ENCODE data around the gene AMH. TPM values are rescaled to one million over a fixed set of nuclear protein-coding genes. Genes with fewer than 3 reads are reported as not detected.

Gene AMH
- total and polyA plus RNA-seq, 4 experiments from 2014 or later = 7.5 to 12.7 TPM; not detected in 2

GRCh38 chr19:2254064-2254872, 5.1 kb downstream of the AMH start:
- POLR2A ChIA-PET (ENCODE audit: partially characterized antibody) = interaction anchor here (1.0 to 16.7 kb wide), 4 partner anchors 15 to 40 kb away, joined by 3 to 325 read pairs (median 86); partner anchors contain the start of genes PLEKHJ1 and SF3A2
- intact Hi-C loops (cut with micrococcal nuclease) = no loop called here

GRCh38 chr19:2255112-2255845, 6.2 kb downstream of the AMH start:
- Mint-ChIP-seq H3K27ac (peak overlapping the region in 1 of 7 donors; percentile 31), H3K4me1 (peaks cover 14 to 42% (median 27%) of the 10 kb centered on the region in 4 donors), H3K27me3 (no peaks in the 10 kb centered on the region), H3K4me3 (peak overlapping the region in 1 of 8 donors; percentile 20), H3K9me3 (no peaks in the 10 kb centered on the region), H3K36me3 (peaks cover 0 to 1% of the 10 kb centered on the region in 2 donors)
- intact Hi-C loops (cut with micrococcal nuclease) = no loop called here
- H3K27ac ChIP-seq (ENCODE audit: low read depth, low read length) = no peak overlapping the region
- POLR2A ChIA-PET (ENCODE audit: partially characterized antibody) = interaction anchor here (1.3 to 16.7 kb wide), 3 partner anchors 16 to 344 kb away, joined by 3 to 325 read pairs (median 167); partner anchors contain the start of genes PLEKHJ1 and SF3A2
- no peaks in the 10 kb centered on the region for H3K27me3 ChIP-seq (ENCODE audit: insufficient read depth, low read length)
- CTCF ChIA-PET (ENCODE audit: partially characterized antibody) = interaction anchor here (0.9 to 2.9 kb wide), 2 partner anchors 16 to 19 kb away, joined by 3 to 19 read pairs; partner anchors contain the start of gene PLEKHJ1
- peaks cover 60% of the 10 kb centered on the region for H3K4me1 ChIP-seq (ENCODE audit: insufficient read depth, low read length)
- no peak for DNase-seq
- no peak overlapping the region for H3K4me3 ChIP-seq (ENCODE audit: low read length in 2 of 2)
- H3K9me3 ChIP-seq (ENCODE audit: control insufficient read depth in 1 of 2, low read length in 2 of 2) = no peaks in the 10 kb centered on the region
- no peaks in the 10 kb centered on the region for H3K36me3 ChIP-seq (ENCODE audit: insufficient read depth, low read length)

More at GRCh38 chr19:2254064-2254872, 5.1 kb downstream of the AMH start:
- CTCF ChIA-PET (ENCODE audit: partially characterized antibody) = interaction anchor here (0.7 to 2.9 kb wide), 2 partner anchors 15 to 23 kb away, joined by 3 to 19 read pairs; no protein-coding TSS in a partner anchor
- Histone ChIP-seq H3K4me3 (ENCODE audit: low read length in 2 of 2) (no peak overlapping the region), H3K36me3 (ENCODE audit: insufficient read depth, low read length) (no peaks in the 10 kb centered on the region), H3K27ac (ENCODE audit: low read depth, low read length) (no peak overlapping the region), H3K27me3 (ENCODE audit: insufficient read depth, low read length) (peaks cover 4% of the 10 kb centered on the region), H3K9me3 (ENCODE audit: control insufficient read depth in 1 of 2, low read length in 2 of 2) (no peaks in the 10 kb centered on the region), H3K4me1 (ENCODE audit: insufficient read depth, low read length) (peaks cover 54% of the 10 kb centered on the region)
- DNase-seq = no peak
- peak overlapping the region in 2 of 7 donors; percentile 23 to 68 for H3K27ac Mint-ChIP-seq
- no peaks in the 10 kb centered on the region for H3K9me3 Mint-ChIP-seq
- peaks cover 0 to 1% of the 10 kb centered on the region in 2 donors for H3K36me3 Mint-ChIP-seq
- H3K4me3 Mint-ChIP-seq = peak overlapping the region in 6 of 8 donors; percentile 8 to 77 (median 46)
- no peaks in the 10 kb centered on the region for H3K27me3 Mint-ChIP-seq
- H3K4me1 Mint-ChIP-seq = peaks cover 10 to 32% (median 21%) of the 10 kb centered on the region in 4 donors

GRCh38 chr19:2255982-2256685, 7.0 kb downstream of the AMH start, which contains the start of gene JSRP1:
JSRP1 (minus strand) TSS chr19:2256417; CDS start chr19:2255314, 1,103 bp downstream.
- no peak within 1 kb of the TSS for H3K4me3 ChIP-seq (ENCODE audit: low read length in 2 of 2)
- intact Hi-C loops (cut with micrococcal nuclease) = no loop called here
- ChIA-PET CTCF (ENCODE audit: partially characterized antibody) (interaction anchor here (0.9 kb wide), 1 partner anchor 20 kb away, joined by 3 read pairs; the partner anchor contains the start of gene PLEKHJ1), POLR2A (ENCODE audit: partially characterized antibody) (interaction anchor here (1.3 to 16.7 kb wide), 3 partner anchors 15 to 343 kb away, joined by 3 to 325 read pairs (median 167); partner anchors contain the start of genes PLEKHJ1 and SF3A2)
- H3K27ac ChIP-seq (ENCODE audit: low read depth, low read length) = no peak within 1 kb of the TSS
- peak in 1 of 5 donors; percentile 44 for DNase-seq
- Mint-ChIP-seq H3K4me1 (peaks cover 15 to 49% (median 30%) of the 10 kb centered on the region in 4 donors), H3K27ac (peak within 1 kb of the TSS; percentile 78 to 98 (median 90)), H3K27me3 (no peaks in the 10 kb centered on the region), H3K4me3 (peak within 1 kb of the TSS in 4 of 8 donors; percentile 21 to 72 (median 59)), H3K9me3 (no peaks in the 10 kb centered on the region), H3K36me3 (peaks cover 0 to 1% of the 10 kb centered on the region in 2 donors)
- no peaks in the 10 kb centered on the region for H3K9me3 ChIP-seq (ENCODE audit: control insufficient read depth in 1 of 2, low read length in 2 of 2)
- no peaks in the 10 kb centered on the region for H3K36me3 ChIP-seq (ENCODE audit: insufficient read depth, low read length)
- H3K27me3 ChIP-seq (ENCODE audit: insufficient read depth, low read length) = no peaks in the 10 kb centered on the region
- peaks cover 60% of the 10 kb centered on the region for H3K4me1 ChIP-seq (ENCODE audit: insufficient read depth, low read length)

GRCh38 chr19:2259336-2259735, 10.2 kb downstream of the AMH start:
- ChIA-PET POLR2A (ENCODE audit: partially characterized antibody) (interaction anchor here (0.6 to 16.7 kb wide), 8 partner anchors 8 to 876 kb away, joined by 3 to 325 read pairs (median 4); partner anchors contain the start of genes AMH, PLEKHJ1 and SF3A2), CTCF (ENCODE audit: partially characterized antibody) (interaction anchor here (0.7 to 5.1 kb wide), 11 partner anchors 9 to 133 kb away, joined by 3 to 75 read pairs (median 7); partner anchors contain the start of gene PLEKHJ1)
- Histone ChIP-seq H3K27me3 (ENCODE audit: insufficient read depth, low read length) (no peaks in the 10 kb centered on the region), H3K9me3 (ENCODE audit: control insufficient read depth in 1 of 2, low read length in 2 of 2) (no peaks in the 10 kb centered on the region), H3K27ac (ENCODE audit: low read depth, low read length) (no peak overlapping the region), H3K36me3 (ENCODE audit: insufficient read depth, low read length) (no peaks in the 10 kb centered on the region), H3K4me3 (ENCODE audit: low read length in 2 of 2) (no peak overlapping the region), H3K4me1 (ENCODE audit: insufficient read depth, low read length) (peaks cover 46% of the 10 kb centered on the region)
- intact Hi-C loops (cut with micrococcal nuclease) = no loop called here
- Mint-ChIP-seq H3K27ac (peak overlapping the region; percentile 61 to 93 (median 86)), H3K36me3 (no peaks in the 10 kb centered on the region), H3K4me1 (peaks cover 17 to 52% (median 30%) of the 10 kb centered on the region in 4 donors), H3K4me3 (peak overlapping the region in 7 of 8 donors; percentile 21 to 80 (median 57)), H3K27me3 (no peaks in the 10 kb centered on the region), H3K9me3 (no peaks in the 10 kb centered on the region)
- DNase-seq = no peak

GRCh38 chr19:2260341-2260805, 11.2 kb downstream of the AMH start:
- Mint-ChIP-seq H3K27ac (peak overlapping the region; percentile 86 to 97 (median 90)), H3K27me3 (no peaks in the 10 kb centered on the region), H3K36me3 (no peaks in the 10 kb centered on the region), H3K4me3 (peak overlapping the region; percentile 47 to 87 (median 76)), H3K4me1 (peaks cover 17 to 52% (median 30%) of the 10 kb centered on the region in 4 donors), H3K9me3 (no peaks in the 10 kb centered on the region)
- Histone ChIP-seq H3K27me3 (ENCODE audit: insufficient read depth, low read length) (no peaks in the 10 kb centered on the region), H3K4me3 (ENCODE audit: low read length in 2 of 2) (no peak overlapping the region), H3K27ac (ENCODE audit: low read depth, low read length) (peak overlapping the region; percentile 7), H3K36me3 (ENCODE audit: insufficient read depth, low read length) (no peaks in the 10 kb centered on the region), H3K4me1 (ENCODE audit: insufficient read depth, low read length) (peaks cover 46% of the 10 kb centered on the region), H3K9me3 (ENCODE audit: control insufficient read depth in 1 of 2, low read length in 2 of 2) (no peaks in the 10 kb centered on the region)
- intact Hi-C loops (cut with micrococcal nuclease) = no loop called here
- ChIA-PET POLR2A (ENCODE audit: partially characterized antibody) (interaction anchor here (0.8 to 16.7 kb wide), 5 partner anchors 9 to 104 kb away, joined by 3 to 325 read pairs (median 24); partner anchors contain the start of genes PLEKHJ1 and SF3A2), CTCF (ENCODE audit: partially characterized antibody) (interaction anchor here (0.6 to 5.1 kb wide), 7 partner anchors 11 to 331 kb away, joined by 3 to 75 read pairs (median 13); partner anchors contain the start of genes AP3D1 and PLEKHJ1)
- peak in 1 of 5 donors; percentile 52 for DNase-seq

Data from CD4-positive, alpha-beta memory T cell (primary cell).